OCI-LY3 (cell line): ENCODE data around the gene SLC22A2.

Experiments used
- EZH2phosphoT487 ChIP-seq: fragments of 200-600 bp; shearing (Covaris generic); IDR thresholded peaks from 2 replicates; pipeline ENCODE4 v1.6.1; 2018; ENCODE audit warnings: antibody characterized with exemption, mixed run types, low read depth
- TF ChIP-seq, protein P1 (sequence below): fragments of 200-600, 300-600 bp; sonication (generic); IDR thresholded peaks from 2 replicates; pipeline ENCODE4 v1.5.1; 2014; ENCODE audit warnings: antibody characterized with exemption, low read length, low read depth

GRCh38 chr6:160201061-160201460 lies 57.6 kb downstream of the SLC22A2 start:
- TF ChIP-seq, protein P1, sequence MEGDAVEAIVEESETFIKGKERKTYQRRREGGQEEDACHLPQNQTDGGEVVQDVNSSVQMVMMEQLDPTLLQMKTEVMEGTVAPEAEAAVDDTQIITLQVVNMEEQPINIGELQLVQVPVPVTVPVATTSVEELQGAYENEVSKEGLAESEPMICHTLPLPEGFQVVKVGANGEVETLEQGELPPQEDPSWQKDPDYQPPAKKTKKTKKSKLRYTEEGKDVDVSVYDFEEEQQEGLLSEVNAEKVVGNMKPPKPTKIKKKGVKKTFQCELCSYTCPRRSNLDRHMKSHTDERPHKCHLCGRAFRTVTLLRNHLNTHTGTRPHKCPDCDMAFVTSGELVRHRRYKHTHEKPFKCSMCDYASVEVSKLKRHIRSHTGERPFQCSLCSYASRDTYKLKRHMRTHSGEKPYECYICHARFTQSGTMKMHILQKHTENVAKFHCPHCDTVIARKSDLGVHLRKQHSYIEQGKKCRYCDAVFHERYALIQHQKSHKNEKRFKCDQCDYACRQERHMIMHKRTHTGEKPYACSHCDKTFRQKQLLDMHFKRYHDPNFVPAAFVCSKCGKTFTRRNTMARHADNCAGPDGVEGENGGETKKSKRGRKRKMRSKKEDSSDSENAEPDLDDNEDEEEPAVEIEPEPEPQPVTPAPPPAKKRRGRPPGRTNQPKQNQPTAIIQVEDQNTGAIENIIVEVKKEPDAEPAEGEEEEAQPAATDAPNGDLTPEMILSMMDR = no peak
- TF ChIP-seq EZH2phosphoT487 = no peak
